SW 1271 (cell line): ENCODE data around the gene ELL2.
"Not testable (repeated sequence)": the region's sequence is repeated elsewhere in the genome, so short reads cannot be mapped to it uniquely, and the experiment has no call there.

Source experiments
- DNase-seq, 2 experiments: peaks; one replicate each; lab custom pipeline; 2025; lab: John Stamatoyannopoulos, UW

Gene ELL2

GRCh38 chr5:95837492-95837891, 124.2 kb downstream of the ELL2 start:
- DNase-seq = no peak

DNA sequence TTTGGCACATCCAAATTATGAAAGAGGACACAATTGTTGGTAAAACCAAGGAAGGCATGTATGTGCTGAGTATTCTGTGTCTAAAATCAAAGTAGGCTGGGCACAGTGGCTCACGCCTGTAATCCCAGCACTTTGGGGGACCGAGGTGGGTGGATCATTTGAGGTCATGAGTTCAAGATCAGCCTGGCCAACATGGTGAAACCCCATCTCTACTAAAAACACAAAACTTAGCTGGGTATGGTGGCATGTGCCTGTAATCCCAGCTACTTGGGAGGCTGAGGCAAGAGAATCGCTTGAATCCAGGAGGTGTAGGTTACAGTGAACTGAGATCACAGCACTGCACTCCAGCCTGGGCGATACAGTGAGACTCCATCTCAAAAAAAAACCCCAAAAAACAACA, 124.7 kb downstream of the ELL2 start:
- not testable (repeated sequence) for DNase-seq

DNA sequence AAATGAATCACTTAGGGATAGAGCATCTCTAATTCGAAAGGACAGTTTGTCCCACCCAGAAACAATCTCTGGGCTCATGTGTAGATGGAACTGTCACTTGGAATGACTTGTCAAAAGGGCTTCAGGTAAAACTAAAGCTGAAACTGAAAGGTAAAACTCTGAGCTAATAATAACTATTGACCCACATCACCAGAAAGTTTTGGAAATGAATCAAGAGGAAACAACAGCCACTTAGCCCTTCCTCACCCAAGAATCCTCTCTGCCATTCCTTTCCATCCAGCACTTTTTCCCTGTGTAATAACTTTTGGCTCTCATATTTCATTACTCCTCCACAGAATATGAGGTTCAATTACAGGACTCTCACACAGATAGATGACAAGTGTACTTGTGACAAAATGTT, 125.1 kb downstream of the ELL2 start:
- DNase-seq = no peak

DNA sequence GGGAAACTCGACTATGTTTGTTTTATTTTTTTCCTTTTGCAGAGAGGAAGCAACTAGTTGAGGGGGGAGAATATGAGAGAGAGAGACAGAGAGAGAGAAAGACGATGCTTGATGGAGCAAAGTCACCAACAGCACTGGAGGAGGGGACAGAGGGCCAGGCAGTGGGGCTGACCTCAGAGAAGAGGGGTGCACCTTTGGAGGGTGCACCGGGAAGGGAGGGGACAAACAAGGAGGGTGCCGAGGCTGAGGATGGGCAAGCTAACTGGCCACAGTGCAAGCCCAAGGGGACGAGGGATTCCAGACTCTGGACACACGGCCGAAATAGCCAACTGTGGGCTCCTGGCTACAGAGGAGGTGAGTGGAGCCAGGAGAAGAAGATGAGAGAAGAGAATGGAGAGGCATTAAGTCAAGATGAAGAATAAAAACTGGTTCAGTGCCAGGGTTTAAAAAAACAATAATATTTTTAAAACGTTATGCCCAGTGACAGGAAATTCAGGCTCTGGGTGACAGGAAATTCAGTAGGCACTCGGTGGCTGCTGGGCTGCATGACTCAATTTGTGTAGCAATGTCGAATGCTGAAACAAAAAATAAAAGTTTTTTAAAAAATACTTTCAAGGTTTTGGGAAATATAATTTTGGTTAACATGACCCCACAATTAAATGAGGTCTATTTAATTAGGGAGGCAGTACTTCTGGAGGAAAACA, 125.8 kb downstream of the ELL2 start:
- DNase-seq = no peak
